HL-60 (cell line): ENCODE results near the gene TMEM221.

Experiments
- CTCF ChIP-seq: IDR thresholded peaks from one replicate; pipeline ENCODE4 v1.5.1; 2011; ENCODE audit warnings: low read length, control low read depth, inconsistent platforms; ENCODE audit not compliant: insufficient read depth
- POLR2AphosphoS5 ChIP-seq: IDR thresholded peaks from 2 replicates; pipeline ENCODE4 v1.6.1; 2012; ENCODE audit warnings: low read depth

- TF ChIP-seq CTCF = no peak
- no peak for TF ChIP-seq POLR2AphosphoS5
These were observed 47.3 kb upstream of the TMEM221 start for GRCh38 chr19:17495639-17496296.
